ENCODE measurements around the gene PDE4A. TPM values are rescaled to one million over a fixed set of nuclear protein-coding genes. Genes with fewer than 3 reads are reported as not detected.

The PDE4A gene
- total and polyA plus RNA-seq, 10 of the 15 experiments (the other 5 are each of a cell fraction or from before 2014, with no cell fraction given), result 0.24 to 13.3 (median 4.9) TPM

DNA sequence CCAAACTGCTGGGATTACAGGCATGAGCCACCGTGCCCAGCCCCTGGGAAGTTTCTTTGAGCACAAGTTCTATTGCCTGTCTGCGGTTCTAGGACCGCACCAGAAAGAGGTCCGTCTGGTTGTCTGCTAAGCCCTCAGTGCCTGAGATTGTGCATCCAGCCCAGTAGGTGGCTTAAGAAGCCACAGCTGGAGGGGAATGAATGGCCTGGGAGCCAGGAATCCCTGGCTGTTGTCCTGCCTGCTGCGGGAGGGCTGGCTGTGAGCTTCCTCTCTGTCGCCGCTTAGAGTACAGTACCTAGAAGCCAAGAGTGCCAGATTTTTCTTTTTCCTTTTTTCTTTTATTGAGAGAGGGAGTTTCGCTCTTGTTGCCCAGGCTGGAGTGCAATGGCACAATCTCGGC lies 35.8 kb upstream of the PDE4A start:
- in situ Hi-C loops (cut with MboI), result no loop called here
- ATAC-seq (no peak), DNase-seq (ENCODE audit: low read depth, low spot score) (no peak), FAIRE-seq (no peak)
- TF ChIP-seq BMI1 (IDR thresholded peaks at IDR 0.05; ENCODE audit: borderline replicate concordance) (no peak), MYC (IDR thresholded peaks at IDR 0.05; ENCODE audit: insufficient read depth, insufficient read length, insufficient replicate concordance, low read length, severe bottlenecking) (no peak), CHD1 (IDR thresholded peaks at IDR 0.05; ENCODE audit: low read depth, low read length) (no peak), ETV6 (conservative IDR thresholded peaks at IDR 0.05 in 1 of 2, IDR thresholded peaks at IDR 0.05 in 1 of 2; ENCODE audit: borderline replicate concordance in 1 of 2, low read depth in 1 of 2) (no peak), ZNF384 (IDR thresholded peaks at IDR 0.05; ENCODE audit: borderline replicate concordance, low read depth, low read length) (no peak)
- TF ChIP-seq, protein P1, sequence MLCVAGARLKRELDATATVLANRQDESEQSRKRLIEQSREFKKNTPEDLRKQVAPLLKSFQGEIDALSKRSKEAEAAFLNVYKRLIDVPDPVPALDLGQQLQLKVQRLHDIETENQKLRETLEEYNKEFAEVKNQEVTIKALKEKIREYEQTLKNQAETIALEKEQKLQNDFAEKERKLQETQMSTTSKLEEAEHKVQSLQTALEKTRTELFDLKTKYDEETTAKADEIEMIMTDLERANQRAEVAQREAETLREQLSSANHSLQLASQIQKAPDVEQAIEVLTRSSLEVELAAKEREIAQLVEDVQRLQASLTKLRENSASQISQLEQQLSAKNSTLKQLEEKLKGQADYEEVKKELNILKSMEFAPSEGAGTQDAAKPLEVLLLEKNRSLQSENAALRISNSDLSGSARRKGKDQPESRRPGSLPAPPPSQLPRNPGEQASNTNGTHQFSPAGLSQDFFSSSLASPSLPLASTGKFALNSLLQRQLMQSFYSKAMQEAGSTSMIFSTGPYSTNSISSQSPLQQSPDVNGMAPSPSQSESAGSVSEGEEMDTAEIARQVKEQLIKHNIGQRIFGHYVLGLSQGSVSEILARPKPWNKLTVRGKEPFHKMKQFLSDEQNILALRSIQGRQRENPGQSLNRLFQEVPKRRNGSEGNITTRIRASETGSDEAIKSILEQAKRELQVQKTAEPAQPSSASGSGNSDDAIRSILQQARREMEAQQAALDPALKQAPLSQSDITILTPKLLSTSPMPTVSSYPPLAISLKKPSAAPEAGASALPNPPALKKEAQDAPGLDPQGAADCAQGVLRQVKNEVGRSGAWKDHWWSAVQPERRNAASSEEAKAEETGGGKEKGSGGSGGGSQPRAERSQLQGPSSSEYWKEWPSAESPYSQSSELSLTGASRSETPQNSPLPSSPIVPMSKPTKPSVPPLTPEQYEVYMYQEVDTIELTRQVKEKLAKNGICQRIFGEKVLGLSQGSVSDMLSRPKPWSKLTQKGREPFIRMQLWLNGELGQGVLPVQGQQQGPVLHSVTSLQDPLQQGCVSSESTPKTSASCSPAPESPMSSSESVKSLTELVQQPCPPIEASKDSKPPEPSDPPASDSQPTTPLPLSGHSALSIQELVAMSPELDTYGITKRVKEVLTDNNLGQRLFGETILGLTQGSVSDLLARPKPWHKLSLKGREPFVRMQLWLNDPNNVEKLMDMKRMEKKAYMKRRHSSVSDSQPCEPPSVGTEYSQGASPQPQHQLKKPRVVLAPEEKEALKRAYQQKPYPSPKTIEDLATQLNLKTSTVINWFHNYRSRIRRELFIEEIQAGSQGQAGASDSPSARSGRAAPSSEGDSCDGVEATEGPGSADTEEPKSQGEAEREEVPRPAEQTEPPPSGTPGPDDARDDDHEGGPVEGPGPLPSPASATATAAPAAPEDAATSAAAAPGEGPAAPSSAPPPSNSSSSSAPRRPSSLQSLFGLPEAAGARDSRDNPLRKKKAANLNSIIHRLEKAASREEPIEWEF (IDR thresholded peaks at IDR 0.05; ENCODE audit: insufficient replicate concordance, low read depth, low read length), result no peak
- TF ChIP-seq, protein P2, sequence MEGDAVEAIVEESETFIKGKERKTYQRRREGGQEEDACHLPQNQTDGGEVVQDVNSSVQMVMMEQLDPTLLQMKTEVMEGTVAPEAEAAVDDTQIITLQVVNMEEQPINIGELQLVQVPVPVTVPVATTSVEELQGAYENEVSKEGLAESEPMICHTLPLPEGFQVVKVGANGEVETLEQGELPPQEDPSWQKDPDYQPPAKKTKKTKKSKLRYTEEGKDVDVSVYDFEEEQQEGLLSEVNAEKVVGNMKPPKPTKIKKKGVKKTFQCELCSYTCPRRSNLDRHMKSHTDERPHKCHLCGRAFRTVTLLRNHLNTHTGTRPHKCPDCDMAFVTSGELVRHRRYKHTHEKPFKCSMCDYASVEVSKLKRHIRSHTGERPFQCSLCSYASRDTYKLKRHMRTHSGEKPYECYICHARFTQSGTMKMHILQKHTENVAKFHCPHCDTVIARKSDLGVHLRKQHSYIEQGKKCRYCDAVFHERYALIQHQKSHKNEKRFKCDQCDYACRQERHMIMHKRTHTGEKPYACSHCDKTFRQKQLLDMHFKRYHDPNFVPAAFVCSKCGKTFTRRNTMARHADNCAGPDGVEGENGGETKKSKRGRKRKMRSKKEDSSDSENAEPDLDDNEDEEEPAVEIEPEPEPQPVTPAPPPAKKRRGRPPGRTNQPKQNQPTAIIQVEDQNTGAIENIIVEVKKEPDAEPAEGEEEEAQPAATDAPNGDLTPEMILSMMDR (IDR thresholded peaks at IDR 0.05 in 2 of 3, conservative IDR thresholded peaks at IDR 0.05 in 1 of 3; ENCODE audit: control insufficient read depth in 2 of 3, extremely low read depth in 1 of 3, insufficient read depth in 1 of 3, low read depth in 3 of 3, low read length in 3 of 3), result 0 out of 6 replicates have a peak, but pooled peaks of 1 of the 3 experiments have one; percentile 4
- WGBS (ENCODE audit: insufficient coverage, insufficient replicate concordance, low lambda C conversion rate, missing lambda C conversion rate), result 97% methylated on average over 8 of the region's 9 CpGs
- Histone ChIP-seq H3K36me3 (ENCODE audit: control insufficient read depth in 2 of 2, insufficient read depth in 2 of 2, low read length in 1 of 2) (no peaks in the 10 kb centered on the region), H3K9ac (ENCODE audit: control insufficient read depth, insufficient read depth, low read length) (no peak overlapping the region), H2AFZ (ENCODE audit: control insufficient read depth, low read depth, low read length) (no peak overlapping the region), H3K9me3 (replicated peaks; ENCODE audit: control insufficient read depth, insufficient read depth, low read length) (no peaks in the 10 kb centered on the region), H3K4me1 (ENCODE audit: control insufficient read depth, insufficient read depth, low read length) (peaks cover 16% of the 10 kb centered on the region), H3K4me2 (ENCODE audit: control insufficient read depth, insufficient read depth) (no peak overlapping the region), H3K27me3 (replicated peaks in 1 of 2; ENCODE audit: control insufficient read depth in 2 of 2, insufficient read depth in 2 of 2, low read length in 1 of 2) (no peaks in the 10 kb centered on the region), H3K27ac (ENCODE audit: control insufficient read depth, insufficient read depth) (no peak overlapping the region), H3K4me3 (no peak overlapping the region), H4K20me1 (ENCODE audit: control insufficient read depth, insufficient read depth) (no peaks in the 10 kb centered on the region), H3K79me2 (ENCODE audit: control insufficient read depth, insufficient read depth, low read length) (peaks cover 12% of the 10 kb centered on the region)
- BruUV-seq (replicated peaks), result no TSS peak
- RAD21 ChIA-PET (ENCODE audit: unreplicated experiment), result interaction anchor here (1.4 to 5.1 kb wide), 2 partner anchors 12 to 125 kb away, joined by 3 to 107 read pairs; no protein-coding TSS in a partner anchor
- intact Hi-C loops (cut with micrococcal nuclease; ENCODE audit: unreplicated experiment), result loop anchor here (10.0 kb wide), 1 partner anchor 280 kb away; the partner anchor contains the start of genes ANGPTL6 and PPAN
- SMC1A ChIA-PET (ENCODE audit: uncharacterized antibody, unreplicated experiment), result interaction anchor here (0.6 to 5.7 kb wide), 2 partner anchors 43 to 114 kb away, joined by 3 to 158 read pairs; partner anchors contain the start of gene ICAM1
- POLR2A ChIA-PET, result interaction anchor here (0.5 to 8.3 kb wide), 3 partner anchors 19 to 114 kb away, joined by 5 to 108 read pairs (median 6); partner anchors contain the start of genes CDC37 and ICAM1
- CTCF ChIA-PET, result interaction anchor here (1.3 to 12.4 kb wide), 3 partner anchors 95 to 125 kb away, joined by 4 to 370 read pairs (median 186); partner anchors contain the start of genes ICAM1 and ICAM5

Data from GM12878 (cell line).